K562 (cell line): Measurements from ENCODE around the gene NTM. TPM values are rescaled to one million over a fixed set of nuclear protein-coding genes. Genes with fewer than 3 reads are reported as not detected.

Experiments
- ATAC-seq: fragments of 200-7000 bp; cut with Tn5 transposase; 3 replicates; pipeline ENCODE4 v1.9.1; 2020; ENCODE audit warnings: moderate library complexity
- BruUV-seq: library from RNA; stranded (reverse); fragments of 400-500 nt; replicated peaks from 2 replicates; lab custom pipeline; 2021; lab: Mats Ljungman, UMichigan
- CTCF ChIA-PET: fragments of 300-600 bp; formaldehyde crosslinking; extraction: SDS; loops from one replicate; lab custom pipeline; 2021; ENCODE audit warnings: low intra/inter-chr PET ratio; lab: Yijun Ruan, JAX
- POLR2A ChIA-PET: fragments of 300-600, 350-650 bp; sonication (Branson Sonifier 250); formaldehyde crosslinking; extraction: SDS; loops from one replicate; lab custom pipeline; 2021; ENCODE audit warnings: antibody characterized with exemption, inconsistent platforms; lab: Yijun Ruan, JAX
- DNase-seq, 4 experiments: peaks; one replicate each; pipeline versions ENCODE4 v3.0.0 to v3.0.0-alpha.2; 2011 to 2018; ENCODE audit warnings: low spot score in 3 of 4, mixed read lengths in 3 of 4; ENCODE audit errors: extremely low read depth in 1 of 4
- FAIRE-seq: peaks from 2 replicates; lab custom pipeline; 2011; peaks lifted over from hg19 to GRCh38; lab: Jason Lieb, UNC
- H2AFZ ChIP-seq: 2 replicates; pipeline ENCODE4 v1.6.0; 2011; ENCODE audit warnings: low read depth, low read length, control low read depth, inconsistent platforms
- H3K27ac ChIP-seq: fragments of 200-600 bp; 3 replicates; pipeline ENCODE4 v1.8.0; 2011; ENCODE audit warnings: low read depth, mild to moderate bottlenecking, control low read depth, inconsistent platforms, low read length, moderate library complexity, mixed read lengths; ENCODE audit errors: extremely low read depth
- H3K27me3 ChIP-seq, 2 experiments: fragments of 300-600 bp in 1 of 2; 2 replicates in 1 of 2; 3 replicates in 1 of 2; pipeline versions ENCODE4 v1.6.0 to v1.8.0; 2011; ENCODE audit warnings: inconsistent platforms in 2 of 2, low read length in 2 of 2, mild to moderate bottlenecking in 1 of 2, mixed read lengths in 1 of 2, moderate library complexity in 1 of 2; ENCODE audit not compliant: control insufficient read depth in 2 of 2, insufficient read depth in 2 of 2
- H3K36me3 ChIP-seq: fragments of 300-600 bp; 3 replicates; pipeline ENCODE4 v1.8.0; 2011; ENCODE audit warnings: mild to moderate bottlenecking, low read length, inconsistent platforms; ENCODE audit not compliant: control insufficient read depth, insufficient read depth
- H3K4me1 ChIP-seq, 2 experiments: fragments of 200-600 bp in 1 of 2; replicated peaks in 1 of 2; 2 replicates in 1 of 2; 3 replicates in 1 of 2; pipeline versions ENCODE4 v1.5.1 to v1.8.0; 2011; ENCODE audit warnings: inconsistent platforms in 2 of 2, low read length in 2 of 2, mild to moderate bottlenecking in 1 of 2, mixed read lengths in 1 of 2, moderate library complexity in 1 of 2; ENCODE audit not compliant: control insufficient read depth in 2 of 2, insufficient read depth in 2 of 2
- H3K4me2 ChIP-seq: 2 replicates; pipeline ENCODE4 v1.6.1; 2011; ENCODE audit warnings: low read length, control low read depth, inconsistent platforms, mixed read lengths; ENCODE audit not compliant: insufficient read depth
- H3K4me3 ChIP-seq: fragments of 200-600 bp; sonication (generic), shearing (Covaris generic); 2 replicates; pipeline ENCODE4 v1.5.1; 2016; ENCODE audit warnings: control low read depth, inconsistent platforms
- H3K79me2 ChIP-seq: fragments of 200-600 bp; 3 replicates; pipeline ENCODE4 v1.8.0; 2011; ENCODE audit warnings: low read length, inconsistent platforms; ENCODE audit not compliant: control insufficient read depth, insufficient read depth
- H3K9ac ChIP-seq, 2 experiments: 2 replicates each; pipeline versions ENCODE4 v1.6.0 to v1.6.1; 2011; ENCODE audit warnings: low read depth in 2 of 2, low read length in 2 of 2, control low read depth in 1 of 2, inconsistent platforms in 1 of 2, mild to moderate bottlenecking in 1 of 2, mixed read lengths in 1 of 2; ENCODE audit not compliant: insufficient read depth in 1 of 2
- H3K9me1 ChIP-seq: one replicate; pipeline ENCODE4 v1.6.0; 2011; ENCODE audit warnings: inconsistent platforms, mild to moderate bottlenecking, low read length, moderate library complexity; ENCODE audit not compliant: control insufficient read depth, insufficient read depth
- H3K9me3 ChIP-seq: replicated peaks from 2 replicates; pipeline ENCODE4 v1.5.1; 2011; ENCODE audit warnings: low read depth, low read length, inconsistent platforms; ENCODE audit not compliant: control insufficient read depth, insufficient read depth
- H4K20me1 ChIP-seq: replicated peaks from 2 replicates; pipeline ENCODE4 v1.6.1; 2011; ENCODE audit warnings: low read length, inconsistent platforms, mixed read lengths; ENCODE audit not compliant: control insufficient read depth, insufficient read depth
- CCAR2 ChIP-seq: fragments of 200-400 bp; formaldehyde crosslinking; IDR thresholded peaks from 2 replicates; pipeline ENCODE4 v1.6.1; 2017; ENCODE audit warnings: mild to moderate bottlenecking, low read depth, low read length
- CHCHD3 ChIP-seq: fragments of 250-450 bp; sonication (Bioruptor Pico); IDR thresholded peaks from 2 replicates; pipeline ENCODE4 v2.1.2; 2022; ENCODE audit warnings: mild to moderate bottlenecking
- MTA2 ChIP-seq: fragments of 450-650 bp; IDR thresholded peaks from 2 replicates; pipeline ENCODE4 v1.6.1; 2016; ENCODE audit warnings: low read depth
- PBX2 ChIP-seq, 2 experiments: IDR thresholded peaks in 1 of 2; conservative IDR thresholded peaks in 1 of 2; 2 replicates each; pipeline ENCODE4 v1.6.1; 2016; ENCODE audit warnings: low read depth in 2 of 2, mild to moderate bottlenecking in 1 of 2, missing compliant biosample characterization in 1 of 2, missing genetic modification characterization in 1 of 2, moderate library complexity in 1 of 2
- RB1 ChIP-seq: fragments of 450-650 bp; IDR thresholded peaks from 2 replicates; pipeline ENCODE4 v1.6.1; 2017; ENCODE audit warnings: low read depth, mild to moderate bottlenecking
- RFX5 ChIP-seq: IDR thresholded peaks from 2 replicates; pipeline ENCODE4 v1.6.1; 2011; ENCODE audit warnings: low read depth, mild to moderate bottlenecking, improper control_type of control experiment, low read length
- SIX5 ChIP-seq, 2 experiments: IDR thresholded peaks; 2 replicates each; pipeline ENCODE4 v1.6.1; 2011; ENCODE audit warnings: low read length in 2 of 2, borderline replicate concordance in 1 of 2, low read depth in 1 of 2, mild to moderate bottlenecking in 1 of 2, moderate library complexity in 1 of 2; ENCODE audit not compliant: insufficient read depth in 1 of 2
- ZBTB8A ChIP-seq: fragments of 450-650 bp; IDR thresholded peaks from 2 replicates; pipeline ENCODE4 v1.6.1; 2018; ENCODE audit warnings: mild to moderate bottlenecking, moderate library complexity; ENCODE audit not compliant: partially characterized antibody
- ZNF277 ChIP-seq: fragments of 250-450 bp; sonication (Bioruptor Pico); IDR thresholded peaks from 2 replicates; pipeline ENCODE4 v1.8.0; 2022; ENCODE audit warnings: inconsistent platforms, mild to moderate bottlenecking, moderate library complexity, borderline replicate concordance
- ZNF354B ChIP-seq: fragments of 250-450 bp; sonication (Bioruptor Pico); IDR thresholded peaks from 2 replicates; pipeline ENCODE4 v1.4.0; 2020
- ZNF384 ChIP-seq: IDR thresholded peaks from 2 replicates; pipeline ENCODE4 v1.6.1; 2012; ENCODE audit warnings: low read depth, low read length, improper control_type of control experiment
- ZNF518B ChIP-seq: fragments of 250-450 bp; sonication (Bioruptor Pico); IDR thresholded peaks from 2 replicates; pipeline ENCODE4 v1.5.0; 2021; ENCODE audit warnings: mild to moderate bottlenecking, moderate library complexity
- ZNF785 ChIP-seq: fragments of 250-450 bp; sonication (Bioruptor Pico); IDR thresholded peaks from 2 replicates; pipeline ENCODE4 v1.4.0; 2020; ENCODE audit warnings: mild to moderate bottlenecking
- WGBS: fragments of 100-300 bp; shearing (Covaris generic); methylation state at CpG from one replicate; pipeline ENCODE4 v1.1.6; 2016; ENCODE audit warnings: low coverage, mixed read lengths; ENCODE audit not compliant: insufficient coverage; ENCODE audit errors: missing lambda C conversion rate; 5-methylcytosine and 5-hydroxymethylcytosine counted together
- in situ Hi-C: fragments of 300-500 bp; cut with MboI; formaldehyde crosslinking; loops from 4 replicates; pipeline ENCODE4 v1.15.0; 2018; ENCODE audit warnings: inconsistent platforms, mixed read lengths
- intact Hi-C: fragments of 100-400 bp; cut with micrococcal nuclease; formaldehyde crosslinking; loops from 2 replicates; pipeline ENCODE4 v1.14.2; 2022
- polyA plus RNA-seq, 8 experiments: library from polyadenylated mRNA; depleted of rRNA in 4 of 8; stranded (reverse) in 5 of 8; unstranded in 3 of 8; fragments of >200 nt; fragmentation: Nextera tagmentation in 2 of 8; fragmentation: Illumina TruSeq in 1 of 8; extraction: Ambion mirVana in 2 of 8; extraction: Trizol in 1 of 8; gene quantifications; 2 replicates each; pipeline versions ENCODE4 v1.2.1 to v1.2.3, GENCODE V29; 2011 to 2014; ENCODE audit warnings: inconsistent platforms in 1 of 8, missing spikeins in 1 of 8
- total RNA-seq, 7 experiments: library from RNA; depleted of rRNA in 6 of 7; stranded (reverse); fragments of >200 nt in 6 of 7; fragmentation: Illumina TruSeq in 2 of 7; extraction: Trizol in 2 of 7; gene quantifications; 2 replicates each; pipeline versions ENCODE4 v1.2.1 to v1.2.3, GENCODE V29; 2011 to 2021; ENCODE audit warnings: low replicate concordance in 1 of 7
- TF ChIP-seq, protein P1 (sequence below), 2 experiments: fragments of 450-650 bp; IDR thresholded peaks; 2 replicates each; pipeline ENCODE4 v1.6.1; 2016

NTM gene
- total and polyA plus RNA-seq, 9 of the 15 experiments (the other 6 are each of a cell fraction or from before 2014, with no cell fraction given): not detected

- H4K20me1 ChIP-seq: no peaks in the 10 kb centered on the region
- intact Hi-C loops: no loop called here
- WGBS: 0% methylated on average over 8 of the region's 9 CpGs
- no TSS peak for BruUV-seq
- no peak overlapping the region for H3K4me3 ChIP-seq
- H3K4me2 ChIP-seq: no peak overlapping the region
- no peak overlapping the region for H3K27ac ChIP-seq
- no peaks in the 10 kb centered on the region for H3K9me3 ChIP-seq
- DNase-seq (no peak), FAIRE-seq (no peak), ATAC-seq (no peak)
- no peaks in the 10 kb centered on the region for H3K9me1 ChIP-seq
- H3K4me1 ChIP-seq: no peaks in the 10 kb centered on the region
- H3K9ac ChIP-seq: no peak overlapping the region
- ChIA-PET CTCF (no interaction called here), POLR2A (interaction anchor here (0.6 kb wide), 1 partner anchor 28 kb away, joined by 3 read pairs; no protein-coding TSS in a partner anchor)
- H3K27me3 ChIP-seq: peaks cover 0 to 6% of the 10 kb centered on the region in 2 experiments; a peak in 2 of 5 replicates
- no peaks in the 10 kb centered on the region for H3K36me3 ChIP-seq
- H3K79me2 ChIP-seq: no peaks in the 10 kb centered on the region
- in situ Hi-C loops: loop anchor here (25.0 kb wide), 1 partner anchor 745 kb away; the partner anchor contains the start of gene SNX19
- no peak overlapping the region for H2AFZ ChIP-seq
- TF ChIP-seq ZNF518B (no peak), RB1 (no peak), SIX5 (IDR thresholded peaks at IDR 0.05; ENCODE audit: borderline replicate concordance in 1 of 2, insufficient read depth in 1 of 2, low read depth in 1 of 2, low read length in 2 of 2) (no peak), PBX2 (CRISPR knock-in tag; IDR thresholded peaks at IDR 0.05; ENCODE audit: low read depth) (no peak), PBX2 (tag; conservative IDR thresholded peaks at IDR 0.05; ENCODE audit: low read depth) (no peak), ZNF277 (CRISPR knock-in tag) (no peak), MTA2 (no peak), CCAR2 (no peak), RFX5 (no peak), ZBTB8A (no peak), CHCHD3 (no peak), ZNF354B (CRISPR knock-in tag) (no peak), ZNF384 (no peak), ZNF785 (CRISPR knock-in tag) (no peak)
- TF ChIP-seq, protein P1, sequence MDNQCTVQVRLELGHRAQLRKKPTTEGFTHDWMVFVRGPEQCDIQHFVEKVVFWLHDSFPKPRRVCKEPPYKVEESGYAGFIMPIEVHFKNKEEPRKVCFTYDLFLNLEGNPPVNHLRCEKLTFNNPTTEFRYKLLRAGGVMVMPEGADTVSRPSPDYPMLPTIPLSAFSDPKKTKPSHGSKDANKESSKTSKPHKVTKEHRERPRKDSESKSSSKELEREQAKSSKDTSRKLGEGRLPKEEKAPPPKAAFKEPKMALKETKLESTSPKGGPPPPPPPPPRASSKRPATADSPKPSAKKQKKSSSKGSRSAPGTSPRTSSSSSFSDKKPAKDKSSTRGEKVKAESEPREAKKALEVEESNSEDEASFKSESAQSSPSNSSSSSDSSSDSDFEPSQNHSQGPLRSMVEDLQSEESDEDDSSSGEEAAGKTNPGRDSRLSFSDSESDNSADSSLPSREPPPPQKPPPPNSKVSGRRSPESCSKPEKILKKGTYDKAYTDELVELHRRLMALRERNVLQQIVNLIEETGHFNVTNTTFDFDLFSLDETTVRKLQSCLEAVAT (IDR thresholded peaks at IDR 0.05): no peak
Observed at GRCh38 chr11:131656839-131657211, 286.4 kb downstream of the NTM start.
